Measurements from ENCODE around the gene PCDHGB4.
"Not testable (repeated sequence)": the region's sequence is repeated elsewhere in the genome, so short reads cannot be mapped to it uniquely, and the experiment has no call there.

Gene PCDHGB4

GRCh38 chr5:141432726-141433125, 45.2 kb downstream of the PCDHGB4 start:
- DNase-seq: not testable (repeated sequence)

- DNase-seq: no peak
These were observed 46.5 kb downstream of the PCDHGB4 start for GRCh38 chr5:141434006-141434405.

- DNase-seq: no peak
These were observed 49.7 kb downstream of the PCDHGB4 start for GRCh38 chr5:141437221-141437620.

- no peak for DNase-seq
These were observed 52.1 kb downstream of the PCDHGB4 start for GRCh38 chr5:141439411-141440141.

Data from GOT3 (cell line).